Measurements from ENCODE around the gene RHOBTB3. TPM values are rescaled to one million over a fixed set of nuclear protein-coding genes. Genes with fewer than 3 reads are reported as not detected.

Gene RHOBTB3
- total and polyA plus RNA-seq, 10 of the 15 experiments (the other 5 are each of a cell fraction or from before 2014, with no cell fraction given): 3.6 to 42.8 (median 8.4) TPM

DNA sequence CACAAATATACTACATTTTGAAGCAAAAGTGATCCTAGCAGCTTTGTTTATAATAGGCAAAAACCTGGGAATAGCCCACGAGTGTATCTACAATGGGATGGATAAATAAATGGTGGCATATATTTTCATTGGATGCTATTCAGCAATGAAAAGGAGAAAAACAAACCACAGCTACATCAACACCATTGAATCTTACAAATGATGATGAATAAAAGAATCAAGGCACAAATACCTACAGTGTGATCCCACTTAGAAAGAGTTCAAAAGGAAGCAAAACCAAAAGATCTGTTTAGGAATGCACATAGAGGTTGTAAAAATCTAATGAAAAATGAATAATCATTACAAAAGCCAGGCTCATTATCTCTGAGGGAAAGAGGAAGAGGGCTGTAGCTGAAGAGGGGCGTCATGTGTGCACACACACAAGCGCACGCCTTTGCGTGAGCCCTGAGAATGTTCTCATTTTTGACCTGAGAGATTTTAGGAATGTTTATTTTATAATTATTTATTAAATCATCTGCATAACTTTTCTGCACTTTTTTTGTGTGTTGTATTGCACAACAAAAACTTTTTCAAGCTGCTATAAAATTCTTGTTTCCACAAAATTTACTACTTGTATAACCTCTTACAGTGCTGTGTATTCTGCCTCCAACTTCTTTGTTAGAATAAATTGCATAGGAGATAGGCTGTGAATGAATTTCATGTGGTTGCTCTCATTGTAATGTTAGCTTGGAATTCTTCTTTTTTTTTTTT lies 5.9 kb upstream of the RHOBTB3 start:
- in situ Hi-C loops (cut with MboI) (no loop called here), intact Hi-C loops (cut with micrococcal nuclease; ENCODE audit: unreplicated experiment) (loop anchor here (5.0 to 10.0 kb wide), 2 partner anchors 202 to 640 kb away; no protein-coding TSS in a partner anchor)
- Histone ChIP-seq H3K4me3 (no peak overlapping the region), H3K27ac (ENCODE audit: control insufficient read depth, insufficient read depth) (peak overlapping the region; percentile 70), H3K4me2 (ENCODE audit: control insufficient read depth, insufficient read depth) (no peak overlapping the region), H3K9ac (ENCODE audit: control insufficient read depth, insufficient read depth, low read length) (no peak overlapping the region), H3K4me1 (ENCODE audit: control insufficient read depth, insufficient read depth, low read length) (peaks cover 17% of the 10 kb centered on the region), H3K9me3 (replicated peaks; ENCODE audit: control insufficient read depth, insufficient read depth, low read length) (no peaks in the 10 kb centered on the region), H3K36me3 (ENCODE audit: control insufficient read depth in 2 of 2, insufficient read depth in 2 of 2, low read length in 1 of 2) (no peaks in the 10 kb centered on the region), H4K20me1 (ENCODE audit: control insufficient read depth, insufficient read depth) (no peaks in the 10 kb centered on the region), H3K79me2 (ENCODE audit: control insufficient read depth, insufficient read depth, low read length) (peaks cover 3% of the 10 kb centered on the region), H2AFZ (ENCODE audit: control insufficient read depth, low read depth, low read length) (peak overlapping the region; percentile 67; the same call in 1 of the 2 replicates), H3K27me3 (replicated peaks in 1 of 2; ENCODE audit: control insufficient read depth in 2 of 2, insufficient read depth in 2 of 2, low read length in 1 of 2) (no peaks in the 10 kb centered on the region)
- FAIRE-seq (no peak), ATAC-seq (no peak), DNase-seq (ENCODE audit: low read depth, low spot score) (no peak)
- BruUV-seq (replicated peaks): no TSS peak
- TF ChIP-seq IKZF2 (IDR thresholded peaks at IDR 0.05) (0 out of 4 replicates have a peak, but pooled peaks of 1 of the 2 experiments have one; percentile 11), MTA2 (IDR thresholded peaks at IDR 0.05; ENCODE audit: low read depth) (peak; percentile 52; the same call in 1 of the 2 replicates), SPI1 (IDR thresholded peaks at IDR 0.05; ENCODE audit: borderline replicate concordance, insufficient read depth, low read depth, low read length) (peak; percentile 74; the same call in 1 of the 2 replicates), ZNF622 (IDR thresholded peaks at IDR 0.05) (no peak), JUNB (IDR thresholded peaks at IDR 0.05) (no peak), SUPT20H (IDR thresholded peaks at IDR 0.05; ENCODE audit: borderline replicate concordance, control insufficient read depth, low read depth, low read length) (no peak), SREBF2 (IDR thresholded peaks at IDR 0.05; ENCODE audit: low read length) (no peak), RB1 (IDR thresholded peaks at IDR 0.05; ENCODE audit: borderline replicate concordance) (no peak)
- TF ChIP-seq, protein P1, sequence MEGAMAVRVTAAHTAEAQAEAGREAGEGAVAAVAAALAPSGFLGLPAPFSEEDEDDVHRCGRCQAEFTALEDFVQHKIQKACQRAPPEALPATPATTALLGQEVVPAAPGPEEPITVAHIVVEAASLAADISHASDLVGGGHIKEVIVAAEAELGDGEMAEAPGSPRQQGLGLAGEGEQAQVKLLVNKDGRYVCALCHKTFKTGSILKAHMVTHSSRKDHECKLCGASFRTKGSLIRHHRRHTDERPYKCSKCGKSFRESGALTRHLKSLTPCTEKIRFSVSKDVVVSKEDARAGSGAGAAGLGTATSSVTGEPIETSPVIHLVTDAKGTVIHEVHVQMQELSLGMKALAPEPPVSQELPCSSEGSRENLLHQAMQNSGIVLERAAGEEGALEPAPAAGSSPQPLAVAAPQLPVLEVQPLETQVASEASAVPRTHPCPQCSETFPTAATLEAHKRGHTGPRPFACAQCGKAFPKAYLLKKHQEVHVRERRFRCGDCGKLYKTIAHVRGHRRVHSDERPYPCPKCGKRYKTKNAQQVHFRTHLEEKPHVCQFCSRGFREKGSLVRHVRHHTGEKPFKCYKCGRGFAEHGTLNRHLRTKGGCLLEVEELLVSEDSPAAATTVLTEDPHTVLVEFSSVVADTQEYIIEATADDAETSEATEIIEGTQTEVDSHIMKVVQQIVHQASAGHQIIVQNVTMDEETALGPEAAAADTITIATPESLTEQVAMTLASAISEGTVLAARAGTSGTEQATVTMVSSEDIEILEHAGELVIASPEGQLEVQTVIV (IDR thresholded peaks at IDR 0.05; ENCODE audit: borderline replicate concordance, partially characterized antibody): no peak
- CTCF ChIA-PET: interaction anchor here (0.8 to 4.3 kb wide), 13 partner anchors 8 to 123 kb away, joined by 3 to 23 read pairs (median 7); partner anchors contain the start of gene RFESD
- SMC1A ChIA-PET (ENCODE audit: uncharacterized antibody, unreplicated experiment): interaction anchor here (0.7 to 4.9 kb wide), 19 partner anchors 8 to 1426 kb away, joined by 3 to 58 read pairs (median 5); partner anchors contain the start of genes GLRX and RFESD
- WGBS (ENCODE audit: insufficient coverage, insufficient replicate concordance, low lambda C conversion rate, missing lambda C conversion rate): 87% methylated on average over 5 of the region's 5 CpGs
- POLR2A ChIA-PET: interaction anchor here (1.0 to 4.6 kb wide), 4 partner anchors 9 to 83 kb away, joined by 4 to 28 read pairs (median 4); partner anchors contain the start of gene RFESD
- RAD21 ChIA-PET (ENCODE audit: unreplicated experiment): interaction anchor here (0.7 to 5.1 kb wide), 12 partner anchors 8 to 1025 kb away, joined by 3 to 32 read pairs (median 6); partner anchors contain the start of genes ARSK, GLRX and RFESD
